Gastrocnemius medialis (tissue), 4 donors: ENCODE measurements around the gene NCOR1. TPM values are rescaled to one million over a fixed set of nuclear protein-coding genes. Genes with fewer than 3 reads are reported as not detected.

Experiments
- ATAC-seq, 2 donors: fragments of 150-250 bp; one replicate each; pipeline ENCODE4 v1.9.1; 2016
- DNase-seq, 2 donors: peaks; one replicate each; pipeline ENCODE4 v3.0.0-alpha.2; 2019
- H3K27ac ChIP-seq, 4 donors: fragments of 200-600 bp; sonication (generic); 1 replicate in 1 of 4; 2 replicates in 3 of 4; pipeline ENCODE4 v1.5.1; 2016 to 2018; ENCODE audit warnings: mild to moderate bottlenecking in 2 of 4, moderate library complexity in 1 of 4
- H3K27me3 ChIP-seq, 3 donors: fragments of 200-600 bp; sonication (generic) in 2 of 3; 1 replicate in 1 of 3; 2 replicates in 2 of 3; pipeline versions ENCODE4 v1.5.1 to v1.6.0; 2016 to 2019; ENCODE audit warnings: mild to moderate bottlenecking in 1 of 3, moderate library complexity in 1 of 3
- H3K36me3 ChIP-seq, 2 donors: fragments of 200-600 bp; sonication (generic) in 1 of 2; one replicate each; pipeline ENCODE4 v1.5.1; 2017 to 2018
- H3K4me1 ChIP-seq, 2 donors: fragments of 200-600 bp; sonication (generic) in 1 of 2; one replicate each; pipeline ENCODE4 v1.5.1; 2016 to 2017; ENCODE audit warnings: mild to moderate bottlenecking in 2 of 2
- H3K4me3 ChIP-seq, 4 donors: fragments of 200-600 bp; sonication (generic) in 3 of 4; 1 replicate in 1 of 4; 2 replicates in 3 of 4; pipeline ENCODE4 v1.5.1; 2016 to 2019; ENCODE audit warnings: mild to moderate bottlenecking in 2 of 4
- H3K9me3 ChIP-seq, 3 donors: fragments of 200-600 bp; sonication (generic) in 2 of 3; 1 replicate in 1 of 3; 2 replicates in 2 of 3; pipeline ENCODE4 v1.5.1; 2016 to 2019
- CTCF ChIP-seq, 5 experiments: fragments of 450-650 bp in 3 of 5; fragments of 200-600 bp in 2 of 5; sonication (generic) in 2 of 5; IDR thresholded peaks in 4 of 5; conservative IDR thresholded peaks in 1 of 5; 1 replicate in 4 of 5; 2 replicates in 1 of 5; pipeline ENCODE4 v1.5.1; 2016 to 2019; ENCODE audit warnings: antibody characterized with exemption in 5 of 5, mild to moderate bottlenecking in 3 of 5, moderate library complexity in 3 of 5
- POLR2A ChIP-seq, 2 donors: fragments of 450-650 bp; IDR thresholded peaks; one replicate each; pipeline ENCODE4 v1.6.1; 2017; ENCODE audit warnings: antibody characterized with exemption in 2 of 2, mild to moderate bottlenecking in 2 of 2, moderate library complexity in 2 of 2
- in situ Hi-C, 4 donors: fragments of 200-750 bp; cut with MboI; loops; one replicate each; pipeline versions ENCODE4 v1.15.0 to v1.8.0; 2017; ENCODE audit warnings: low sequenced_read_pairs in 4 of 4
- intact Hi-C: fragments of 100-400 bp; cut with DNase I; formaldehyde crosslinking; loops from one replicate; pipeline ENCODE4 v1.15.1; 2023; ENCODE audit warnings: low total_unique reads
- total RNA-seq, 4 donors: library from RNA; depleted of rRNA; stranded (reverse); fragments of >200 nt; gene quantifications; one replicate each; pipeline versions ENCODE4 v1.1.0 to v1.2.3, GENCODE V29; 2016

The NCOR1 gene
- total RNA-seq, 4 donors from 2014 or later, result 122 to 152 (median 132) TPM

DNA sequence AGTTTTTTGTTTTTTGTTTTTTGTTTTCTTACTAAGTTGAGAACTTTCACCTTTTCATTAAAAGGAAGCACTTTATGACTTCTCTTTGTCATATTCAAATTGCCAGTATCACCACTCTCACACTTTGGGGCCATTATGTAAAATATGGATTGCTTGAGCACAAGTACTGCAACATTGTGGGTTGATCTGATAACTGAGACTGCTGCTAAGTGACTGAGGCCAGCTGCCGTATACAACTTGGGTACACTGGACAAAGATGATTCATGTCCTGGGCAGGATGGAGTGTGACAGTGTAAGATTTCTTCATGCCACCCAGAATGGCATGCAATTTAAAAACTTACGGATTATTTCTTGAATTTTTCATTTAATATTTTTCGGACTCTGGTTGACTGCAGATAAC is 207.9 kb downstream of the NCOR1 start:
- no peak for TF ChIP-seq POLR2A (IDR thresholded peaks at IDR 0.05)
- TF ChIP-seq CTCF (IDR thresholded peaks at IDR 0.05 in 4 of 5, conservative IDR thresholded peaks at IDR 0.05 in 1 of 5), result no peak
- Histone ChIP-seq H3K4me3 (no peak overlapping the region), H3K27me3 (no peaks in the 10 kb centered on the region), H3K9me3 (no peaks in the 10 kb centered on the region), H3K4me1 (peaks cover 0 to 7% of the 10 kb centered on the region in 2 donors), H3K27ac (peak overlapping the region; percentile 2 to 49 (median 40)), H3K36me3 (peaks cover 0 to 80% of the 10 kb centered on the region in 2 donors)
- ATAC-seq, result peak; percentile 69 to 71
- no peak for DNase-seq
- in situ Hi-C loops, result no loop called here
- intact Hi-C loops, result loop anchor here (10.0 kb wide), 1 partner anchor 347 kb away; the partner anchor contains the start of gene CENPV

DNA sequence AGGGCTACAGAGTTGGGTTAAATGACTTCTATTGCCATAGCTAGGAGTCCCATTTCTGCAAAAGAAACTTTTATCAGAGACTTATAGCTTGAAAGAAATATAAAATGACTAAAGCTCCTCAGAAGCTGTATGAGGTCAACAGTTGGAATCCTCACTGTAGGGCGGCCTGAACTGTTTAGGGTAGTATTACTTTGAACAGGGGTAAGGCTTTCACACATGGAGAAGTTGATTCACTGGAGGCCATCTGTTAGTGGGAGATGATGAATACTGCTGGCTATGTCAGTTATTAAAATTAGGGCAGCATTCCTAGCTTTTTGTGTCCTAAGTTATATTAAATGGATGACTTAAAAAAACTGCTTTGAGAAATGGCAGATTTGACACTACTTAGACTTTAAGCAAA is 209.7 kb downstream of the NCOR1 start:
- H3K4me3 ChIP-seq, result no peak overlapping the region
- H3K27ac ChIP-seq, result peak overlapping the region in 2 of 4 donors; percentile 56 to 59
- no peak for TF ChIP-seq CTCF (IDR thresholded peaks at IDR 0.05 in 4 of 5, conservative IDR thresholded peaks at IDR 0.05 in 1 of 5)
- TF ChIP-seq POLR2A (IDR thresholded peaks at IDR 0.05), result no peak
- H3K36me3 ChIP-seq, result peaks cover 0 to 92% of the 10 kb centered on the region in 2 donors
- no peaks in the 10 kb centered on the region for H3K27me3 ChIP-seq
- in situ Hi-C loops (no loop called here), intact Hi-C loops (loop anchor here (10.0 kb wide), 1 partner anchor 349 kb away; the partner anchor contains the start of gene CENPV)
- no peak for DNase-seq
- no peak for ATAC-seq
- H3K4me1 ChIP-seq, result peaks cover 8 to 13% of the 10 kb centered on the region in 2 donors
- no peaks in the 10 kb centered on the region for H3K9me3 ChIP-seq

DNA sequence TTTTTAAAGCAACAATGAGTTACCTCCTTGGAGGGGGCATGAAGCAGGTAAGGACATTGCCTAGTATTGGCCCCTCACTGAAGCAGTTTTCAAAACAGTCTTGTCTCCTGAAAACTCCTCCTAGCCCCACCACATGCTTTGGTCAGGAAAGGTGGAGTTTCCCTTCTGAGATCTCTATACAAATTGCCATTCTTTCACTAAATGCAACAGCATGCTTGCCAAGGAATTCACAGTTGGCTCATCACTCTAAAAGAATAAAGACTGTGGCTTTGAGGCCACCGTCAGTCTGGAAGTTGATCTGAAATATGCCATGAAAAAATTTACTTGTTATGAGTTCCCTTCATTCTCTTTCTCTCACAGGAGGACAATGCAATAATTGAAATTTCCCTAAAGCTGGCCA is 211.5 kb downstream of the NCOR1 start:
- in situ Hi-C loops, result no loop called here
- no peaks in the 10 kb centered on the region for H3K27me3 ChIP-seq
- intact Hi-C loops, result loop anchor here (10.0 kb wide), 1 partner anchor 351 kb away; the partner anchor contains the start of gene CENPV
- ATAC-seq (no peak), DNase-seq (no peak)
- peaks cover 0 to 79% of the 10 kb centered on the region in 2 donors for H3K36me3 ChIP-seq
- H3K4me3 ChIP-seq, result no peak overlapping the region
- H3K27ac ChIP-seq, result peak overlapping the region in 3 of 4 donors; percentile 42 to 59 (median 56)
- no peaks in the 10 kb centered on the region for H3K9me3 ChIP-seq
- TF ChIP-seq CTCF (IDR thresholded peaks at IDR 0.05 in 4 of 5, conservative IDR thresholded peaks at IDR 0.05 in 1 of 5), result no peak
- TF ChIP-seq POLR2A (IDR thresholded peaks at IDR 0.05), result no peak
- H3K4me1 ChIP-seq, result peaks cover 11 to 16% of the 10 kb centered on the region in 2 donors

DNA sequence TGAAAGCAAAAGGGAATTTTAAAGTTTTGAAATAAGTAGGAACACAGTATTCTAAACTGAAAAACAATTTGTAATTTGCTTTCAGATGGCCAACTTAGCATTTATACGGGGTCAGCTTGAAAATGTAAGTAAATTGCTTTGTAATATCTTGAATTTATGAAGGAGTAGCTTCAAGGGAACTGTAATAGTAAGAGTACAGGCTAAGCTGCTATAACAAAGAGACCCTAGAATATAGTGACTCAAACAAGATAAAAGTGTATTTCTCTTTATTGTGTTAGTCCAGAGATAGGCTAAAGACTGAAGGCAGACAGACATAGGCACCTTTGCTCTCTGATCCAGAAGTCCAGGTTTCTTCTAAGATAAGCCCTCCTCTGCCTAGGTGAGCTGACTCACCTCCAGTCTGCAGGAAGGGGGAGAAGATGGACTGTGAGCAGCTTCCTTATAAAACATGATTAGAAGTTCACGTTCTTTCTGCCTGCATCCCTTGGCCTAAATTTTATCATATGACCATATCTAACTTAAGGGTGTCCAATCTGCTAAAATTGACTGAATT is 212.6 kb downstream of the NCOR1 start:
- Histone ChIP-seq H3K9me3 (no peaks in the 10 kb centered on the region), H3K36me3 (peaks cover 0 to 68% of the 10 kb centered on the region in 2 donors), H3K4me1 (peaks cover 11 to 21% of the 10 kb centered on the region in 2 donors), H3K27ac (peak overlapping the region in 3 of 4 donors; percentile 42 to 59 (median 56)), H3K27me3 (no peaks in the 10 kb centered on the region), H3K4me3 (no peak overlapping the region)
- intact Hi-C loops, result loop anchor here (10.0 kb wide), 1 partner anchor 352 kb away; the partner anchor contains the start of gene CENPV
- no peak for DNase-seq
- in situ Hi-C loops, result no loop called here
- no peak for ATAC-seq
- TF ChIP-seq POLR2A (IDR thresholded peaks at IDR 0.05) (no peak), CTCF (IDR thresholded peaks at IDR 0.05 in 4 of 5, conservative IDR thresholded peaks at IDR 0.05 in 1 of 5) (no peak)
